Caki2 (cell line): ENCODE data around the gene UGGT1. TPM values are rescaled to one million over a fixed set of nuclear protein-coding genes. Genes with fewer than 3 reads are reported as not detected.
"Not testable (repeated sequence)": the region's sequence is repeated elsewhere in the genome, so short reads cannot be mapped to it uniquely, and the experiment has no call there.

Experiments used
- DNase-seq: peaks from one replicate; pipeline ENCODE4 v3.0.0-alpha.2; 2015; ENCODE audit warnings: low read depth
- in situ Hi-C: cut with HindIII; loops from 2 replicates; pipeline ENCODE4 v1.10.0; 2016; ENCODE audit warnings: low sequenced_read_pairs, low pct_unique_long_range_greater_than_20kb, mixed read lengths
- total RNA-seq: library from RNA; depleted of rRNA; stranded (reverse); fragments of >200 nt; shearing (Covaris generic); gene quantifications from 2 replicates; pipeline ENCODE4 v1.2.3, GENCODE V29; 2014; ENCODE audit warnings: low replicate concordance

Gene UGGT1
- total RNA-seq, 1 experiment from 2014 or later: 21.3 TPM

DNA sequence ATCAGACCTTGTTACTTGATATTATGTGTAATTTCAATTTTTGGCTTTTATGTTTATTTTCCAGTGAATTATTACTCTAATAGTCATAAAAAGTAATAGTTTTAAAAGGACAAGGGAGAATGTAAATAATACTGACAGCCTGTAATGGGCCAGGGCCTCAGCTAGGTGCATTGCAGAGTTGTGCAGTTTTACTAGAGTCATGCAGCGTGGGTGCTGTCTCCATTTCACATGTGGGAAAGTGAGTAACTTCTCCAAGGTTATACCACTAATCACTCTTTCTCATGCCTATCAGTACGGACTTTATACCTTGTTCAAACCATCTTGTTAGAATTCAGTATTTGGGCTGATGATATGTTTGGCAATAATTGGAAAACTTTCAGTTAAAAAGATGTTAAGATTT lies 73.3 kb downstream of the UGGT1 start:
- no peak for DNase-seq
- in situ Hi-C loops: no loop called here

DNA sequence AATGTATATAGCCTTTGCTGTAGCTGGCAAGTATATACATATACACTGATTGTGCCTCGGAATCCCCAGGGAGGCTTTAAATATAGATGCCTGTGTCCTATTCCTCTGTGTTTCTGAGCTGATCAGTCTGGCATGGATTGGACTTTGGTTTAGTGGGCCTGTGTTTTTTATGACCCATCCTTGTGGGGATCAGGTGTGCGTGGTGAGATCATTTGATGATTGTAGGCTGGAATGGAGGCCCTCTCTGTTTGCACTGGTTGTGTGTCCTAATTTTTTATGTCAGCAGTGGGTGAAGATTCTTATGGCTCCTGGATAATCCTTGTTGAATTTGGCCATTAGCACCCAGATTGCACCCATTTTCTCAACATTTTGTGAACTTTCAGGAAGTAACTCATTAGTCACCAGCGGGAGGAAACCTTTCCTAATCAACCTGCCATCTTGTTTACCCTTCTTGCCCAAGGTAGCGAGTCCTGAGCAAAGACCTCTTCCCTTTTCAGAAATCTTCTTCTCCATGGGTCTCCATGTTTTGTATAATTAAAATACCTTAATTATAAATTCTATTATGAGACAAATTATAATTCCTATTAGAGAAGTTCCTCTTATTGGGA lies 75.8 kb downstream of the UGGT1 start:
- in situ Hi-C loops: no loop called here
- no peak for DNase-seq

DNA sequence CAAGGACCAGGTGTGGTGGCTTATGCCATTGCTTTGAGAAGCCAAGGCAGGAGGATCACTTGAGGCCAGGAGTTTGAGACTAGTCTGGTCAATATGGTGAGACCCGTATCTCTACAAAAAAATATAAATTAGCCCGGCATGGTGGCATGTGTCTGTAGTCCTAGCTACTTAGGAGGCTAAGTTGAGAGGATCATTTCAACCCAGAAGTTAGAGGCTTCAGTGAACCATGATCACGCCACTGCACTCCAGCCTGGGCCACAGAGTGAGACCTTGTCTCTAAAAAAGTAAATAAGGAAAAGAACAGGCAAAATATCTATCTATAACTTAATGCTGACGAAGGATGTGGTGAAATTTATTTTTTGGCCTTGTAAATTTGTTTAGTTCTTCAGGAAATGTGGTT lies 78.1 kb downstream of the UGGT1 start:
- in situ Hi-C loops: no loop called here
- DNase-seq: no peak

DNA sequence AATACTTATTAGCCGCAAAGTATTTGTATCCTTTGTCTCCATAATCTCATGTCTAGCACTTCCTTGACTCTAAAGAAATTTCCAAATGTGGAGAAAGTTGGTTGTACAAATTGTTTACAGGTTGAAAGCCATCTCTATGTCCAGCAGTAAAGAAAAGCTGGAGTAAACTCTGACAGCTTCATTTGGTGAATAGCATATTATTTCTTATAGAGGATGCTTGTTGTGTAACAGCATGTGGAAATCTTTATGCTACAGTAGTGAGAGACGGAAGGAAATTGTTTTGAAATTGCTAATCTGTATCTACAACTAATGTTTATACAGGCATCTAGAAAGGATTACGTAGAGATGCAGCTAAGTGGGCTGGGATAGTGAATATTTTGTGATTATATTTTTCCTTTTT lies 78.5 kb downstream of the UGGT1 start:
- in situ Hi-C loops: no loop called here
- DNase-seq: no peak

DNA sequence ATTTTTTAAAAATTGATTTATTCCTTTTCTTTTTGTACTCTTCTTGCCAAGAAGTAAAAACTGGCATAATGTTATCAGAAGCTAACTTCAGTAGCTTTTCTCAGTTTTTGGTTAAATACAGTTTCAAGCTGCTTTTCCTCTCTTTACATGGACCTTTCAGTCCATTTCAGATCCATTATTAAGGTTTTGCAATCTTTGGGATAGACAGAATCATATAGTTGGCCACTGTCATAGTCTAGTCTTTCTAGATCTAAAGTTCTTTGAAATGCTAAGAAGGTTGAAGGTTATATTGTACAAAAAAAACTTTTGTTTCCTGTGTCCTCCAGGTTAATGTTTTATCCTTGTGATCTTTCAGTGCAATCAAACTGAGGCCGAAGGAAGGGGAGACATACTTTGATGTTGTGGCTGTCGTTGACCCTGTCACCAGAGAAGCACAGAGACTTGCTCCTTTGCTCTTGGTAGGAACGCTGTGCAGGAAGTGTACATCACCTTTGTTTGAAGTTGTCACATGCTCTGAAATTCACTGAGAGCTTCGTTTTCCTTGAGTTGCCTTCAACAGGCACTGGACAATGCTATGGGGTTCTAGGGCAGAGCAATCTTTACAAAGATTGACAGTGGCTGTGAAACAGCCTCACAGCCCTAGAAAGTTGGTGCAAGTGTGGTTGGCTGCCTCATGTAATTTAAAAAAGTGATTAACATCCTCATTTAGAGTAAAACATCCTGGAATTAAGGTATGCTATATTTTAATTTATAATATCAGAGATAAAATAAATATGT lies 79.1 kb downstream of the UGGT1 start:
- no peak for DNase-seq
- in situ Hi-C loops: no loop called here

DNA sequence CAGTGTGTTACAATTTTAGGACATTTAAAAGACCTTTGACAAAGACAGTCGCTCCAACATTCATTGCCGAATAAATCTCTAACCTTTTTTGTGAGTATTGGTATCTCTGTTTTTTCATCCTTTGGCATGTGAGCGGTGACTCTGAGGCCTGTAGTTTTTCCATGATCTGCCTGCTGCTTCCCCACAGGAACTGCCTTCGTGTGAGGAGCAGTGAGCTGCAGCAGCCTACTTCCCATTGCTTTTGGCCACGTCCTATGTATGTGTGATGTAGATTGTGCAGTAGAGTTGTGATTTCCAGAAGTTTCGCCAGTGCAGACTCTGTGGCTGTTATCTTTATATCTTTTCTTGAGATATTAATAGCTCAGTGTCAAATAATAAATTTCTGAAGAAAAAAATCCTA lies 79.8 kb downstream of the UGGT1 start:
- DNase-seq: no peak
- in situ Hi-C loops: no loop called here

DNA sequence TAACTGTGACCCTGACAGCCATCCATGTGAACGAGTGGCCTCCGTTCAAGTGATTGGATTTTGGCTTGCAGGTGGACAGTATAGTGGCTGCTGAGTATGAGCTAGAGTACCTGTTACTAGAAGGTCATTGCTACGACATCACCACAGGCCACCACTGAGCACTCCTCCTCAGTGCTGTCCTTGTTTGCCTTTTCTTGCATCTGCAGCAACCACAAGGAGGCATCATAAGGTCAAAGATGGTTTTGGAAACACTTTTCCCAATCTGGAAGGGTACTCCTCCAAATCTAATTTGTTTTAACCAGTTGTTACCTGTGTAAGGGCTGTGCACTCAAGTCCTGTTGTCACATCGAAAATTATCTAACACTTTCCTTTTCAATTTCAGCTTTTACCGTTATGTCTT lies 81.2 kb downstream of the UGGT1 start:
- no peak for DNase-seq

DNA sequence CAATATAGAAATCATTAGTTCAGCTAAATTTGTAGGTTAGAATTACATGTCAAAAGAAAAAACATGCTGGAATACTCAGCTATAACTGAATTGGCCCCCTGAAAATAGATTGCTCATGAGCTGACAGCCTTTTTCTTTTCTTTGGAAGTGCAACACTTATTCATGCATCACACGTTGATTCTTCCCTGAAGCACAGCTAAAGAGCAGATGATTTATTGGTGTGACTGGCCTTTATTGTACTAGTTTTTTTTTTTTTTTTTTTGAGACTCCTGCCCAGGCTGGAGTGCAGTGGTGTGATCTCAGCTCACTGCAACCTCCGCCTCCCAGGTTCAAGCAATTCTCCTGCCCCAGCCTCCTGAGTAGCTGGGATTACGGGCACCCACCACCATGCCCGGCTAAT lies 83.1 kb downstream of the UGGT1 start:
- DNase-seq, in situ Hi-C loops: not testable (repeated sequence)

More for the DNA sequence above, 81.2 kb downstream of the UGGT1 start:
- in situ Hi-C loops: no loop called here

DNA sequence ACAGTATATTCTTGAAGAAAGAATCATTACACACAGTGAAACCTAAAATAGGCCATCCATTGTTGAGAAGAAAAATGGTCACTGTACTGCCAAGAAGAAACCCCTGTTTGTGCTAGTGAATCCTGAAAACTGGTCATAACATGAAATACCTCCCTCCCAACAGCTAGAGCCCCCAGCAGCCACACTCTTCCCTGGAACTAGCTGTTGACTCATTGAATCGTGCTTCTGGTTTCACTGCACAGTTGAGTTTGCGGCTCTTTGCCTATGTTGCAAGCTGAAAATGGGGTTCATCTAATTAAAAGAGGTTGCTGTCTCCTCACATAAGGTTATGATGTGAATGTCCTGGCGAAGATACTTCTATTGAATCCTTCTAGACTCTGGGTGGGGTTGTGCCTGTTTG lies 86.3 kb downstream of the UGGT1 start:
- in situ Hi-C loops: no loop called here
- no peak for DNase-seq

DNA sequence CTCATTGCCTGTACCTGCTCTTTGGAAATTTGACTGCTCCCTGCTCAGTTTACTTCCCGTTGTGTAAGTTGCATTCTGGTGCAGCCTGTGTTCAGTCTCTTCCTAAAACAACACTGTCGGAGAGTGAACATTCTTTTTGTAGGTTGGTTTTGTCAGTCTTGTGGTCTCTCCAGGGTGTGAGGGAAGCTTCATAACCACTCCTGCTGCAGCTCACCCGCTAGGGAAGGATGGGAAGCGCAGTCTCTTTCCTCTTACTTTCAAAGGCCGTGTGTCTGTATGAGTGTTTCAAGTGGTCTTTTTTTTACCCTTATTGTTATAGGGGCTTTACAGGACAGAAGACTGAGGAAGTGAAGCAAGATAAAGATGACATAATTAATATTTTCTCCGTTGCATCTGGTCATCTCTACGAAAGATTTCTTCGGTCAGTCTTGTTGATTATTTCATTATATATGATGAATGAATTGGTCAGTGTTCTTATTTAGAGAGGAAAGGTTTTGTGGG lies 87.2 kb downstream of the UGGT1 start:
- DNase-seq: no peak
- in situ Hi-C loops: no loop called here

DNA sequence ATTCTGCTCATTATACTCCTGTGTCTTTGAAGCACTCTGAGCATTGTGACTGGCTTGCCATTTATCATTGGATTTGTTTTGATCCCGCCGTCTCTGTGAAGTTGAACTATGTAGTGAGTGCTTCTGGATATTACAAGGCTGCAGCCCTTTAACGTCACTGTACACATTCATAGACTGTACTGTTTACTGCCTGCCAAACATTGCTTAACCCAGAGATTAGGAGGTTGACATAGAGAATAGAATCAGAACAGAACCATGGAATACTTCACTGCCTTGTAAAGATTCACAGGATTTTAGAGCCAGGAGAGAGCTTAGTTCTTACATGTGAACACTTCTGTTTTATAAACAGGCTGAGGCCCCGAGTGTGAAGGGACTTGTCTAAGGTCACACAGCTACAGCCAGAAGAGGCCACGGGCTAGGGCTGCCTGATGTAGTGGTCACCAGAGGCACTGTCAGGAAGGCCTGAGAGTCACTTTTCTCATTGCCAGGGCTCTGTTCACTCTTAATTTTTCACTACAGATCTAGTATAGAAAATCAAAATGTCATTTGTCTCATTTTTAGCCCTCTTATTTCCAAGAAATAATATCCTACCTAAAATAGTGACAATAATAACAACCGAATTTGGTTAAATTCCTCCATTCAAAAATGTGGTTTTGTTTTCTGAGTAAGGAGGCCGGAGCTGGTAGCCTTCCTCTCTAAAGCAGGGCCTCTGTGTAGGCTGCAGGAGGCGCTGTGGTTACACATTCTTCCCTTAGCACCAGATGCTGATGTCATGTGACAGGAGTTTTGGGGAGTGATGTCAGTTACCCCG lies 87.9 kb downstream of the UGGT1 start:
- DNase-seq: peak; percentile 13

DNA sequence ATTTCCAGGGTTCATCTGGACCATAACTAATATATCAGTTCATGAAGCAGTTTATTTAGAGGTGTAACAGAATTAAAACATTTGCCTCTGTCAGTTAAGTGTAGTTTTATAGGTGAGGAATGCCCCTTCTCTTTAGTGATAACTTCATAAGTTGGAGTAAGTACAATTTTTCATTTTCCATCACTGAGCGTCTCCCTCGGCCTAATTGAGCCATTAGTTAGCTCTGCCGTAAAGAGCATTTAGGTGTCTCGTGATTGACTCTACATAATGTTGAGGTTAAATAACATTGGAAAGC lies 88.4 kb downstream of the UGGT1 start:
- no peak for DNase-seq
- in situ Hi-C loops: no loop called here

More for the DNA sequence above, 87.9 kb downstream of the UGGT1 start:
- in situ Hi-C loops: no loop called here

DNA sequence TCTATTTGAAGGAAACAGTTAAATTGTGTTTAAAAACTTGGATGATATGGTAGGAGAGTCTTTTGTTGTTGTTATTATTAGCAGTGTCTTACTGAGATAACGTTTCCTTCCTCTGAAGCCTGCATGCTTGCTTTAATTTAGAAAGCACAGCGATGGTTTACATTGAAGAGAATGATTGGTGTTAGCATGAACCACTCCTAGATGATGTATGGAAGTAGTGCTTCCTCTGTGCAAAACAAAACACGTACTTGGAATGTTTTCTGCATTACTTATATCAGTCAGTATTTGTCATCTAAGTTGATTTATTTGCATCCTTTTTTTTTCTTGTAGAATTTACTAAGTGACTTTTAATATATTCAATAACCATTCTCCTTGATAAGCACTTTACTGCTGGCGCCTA lies 89.0 kb downstream of the UGGT1 start:
- DNase-seq: no peak
- in situ Hi-C loops: no loop called here

DNA sequence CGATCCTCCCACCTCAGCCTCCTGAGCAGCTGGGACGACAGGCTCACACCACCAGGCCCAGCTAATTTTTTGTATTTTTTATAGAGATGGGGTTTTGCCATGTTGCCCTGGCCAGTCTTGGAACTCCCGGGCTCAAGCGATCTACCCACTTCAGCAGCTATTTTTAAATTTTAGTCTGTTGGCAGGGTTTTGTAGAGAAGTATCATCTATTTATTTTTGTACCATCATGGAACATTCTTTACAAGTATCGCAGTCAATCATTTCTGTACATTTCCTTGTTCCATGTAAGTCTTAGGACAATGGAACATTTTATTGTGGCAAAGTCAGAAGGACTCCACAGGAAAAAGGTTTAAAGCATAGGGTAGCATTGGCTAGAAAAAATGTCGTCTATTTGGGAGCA lies 94.6 kb downstream of the UGGT1 start:
- DNase-seq: no peak
- in situ Hi-C loops: no loop called here

DNA sequence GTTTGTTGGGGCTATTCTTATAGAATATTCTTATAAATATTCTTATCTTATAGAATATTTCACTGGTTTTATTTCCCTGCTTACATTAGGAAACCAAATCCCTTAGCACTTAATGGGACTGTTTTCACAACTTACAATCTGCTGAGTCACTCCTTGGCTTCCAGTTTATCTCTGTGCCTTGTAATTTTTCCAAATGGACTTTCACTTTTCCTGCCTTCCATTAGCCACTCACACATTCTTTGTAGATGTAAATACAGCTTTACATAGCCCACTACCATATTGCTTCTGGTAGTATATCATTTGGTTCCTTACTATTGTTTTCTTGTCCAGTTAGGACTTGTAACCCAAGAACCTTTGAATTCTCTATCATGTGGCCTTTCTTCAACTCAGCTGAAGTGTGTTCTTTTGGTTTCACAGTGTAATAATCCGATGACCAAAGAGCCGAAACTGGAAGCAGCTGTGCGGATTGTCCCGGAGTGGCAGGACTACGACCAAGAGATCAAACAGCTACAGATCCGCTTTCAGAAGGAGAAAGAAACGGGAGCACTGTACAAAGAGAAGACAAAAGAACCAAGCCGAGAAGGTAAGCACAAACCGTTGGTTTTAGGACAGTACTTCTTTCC lies 96.1 kb downstream of the UGGT1 start:
- in situ Hi-C loops: no loop called here
- peak; percentile 39 for DNase-seq

DNA sequence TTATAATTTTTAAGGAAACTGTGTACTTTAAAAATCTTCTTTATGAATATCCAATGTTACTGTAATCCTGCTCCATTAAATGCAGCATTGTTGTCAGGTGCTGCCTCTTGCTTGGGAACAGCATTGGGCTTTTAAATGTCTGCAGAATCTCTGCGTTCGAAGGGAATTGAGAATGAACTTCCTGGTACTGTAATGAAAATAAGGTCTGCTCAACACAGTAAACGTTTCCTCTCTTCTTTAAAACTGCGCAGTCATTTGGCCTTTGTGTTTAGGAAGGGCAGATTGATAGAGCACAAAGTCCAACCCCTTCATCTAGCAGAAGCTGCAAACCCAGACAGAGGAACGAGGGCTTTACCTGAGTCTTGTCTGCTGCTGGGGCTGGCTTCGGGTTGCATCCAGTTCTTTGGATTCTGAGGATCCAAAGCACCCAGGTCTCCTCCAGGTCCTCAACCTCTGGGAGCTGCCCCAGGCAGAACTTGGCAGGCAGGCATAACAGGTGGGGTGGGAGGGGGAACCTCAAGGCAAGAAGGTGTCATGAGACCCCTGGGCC lies 104.5 kb downstream of the UGGT1 start:
- no peak for DNase-seq
- in situ Hi-C loops: no loop called here

DNA sequence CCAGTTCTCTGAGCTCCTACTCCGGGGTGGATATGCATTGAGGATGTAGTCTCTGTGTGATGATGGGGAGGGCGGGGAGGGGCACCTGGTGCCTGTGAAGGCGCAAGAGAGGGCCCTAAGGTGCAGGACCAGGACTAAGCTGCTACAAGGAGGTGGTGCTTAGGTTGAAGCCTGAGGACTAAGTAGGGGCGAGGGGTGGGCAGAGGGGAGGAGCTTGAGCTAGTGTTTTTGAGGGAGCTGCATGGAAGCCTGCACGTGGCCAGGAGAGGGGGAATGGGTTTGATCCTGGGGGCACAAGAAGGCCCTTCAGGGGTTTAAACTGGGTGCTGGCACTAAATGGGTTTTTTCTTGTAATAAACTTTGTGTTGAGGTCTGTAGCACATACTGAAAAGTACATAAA lies 105.0 kb downstream of the UGGT1 start:
- no peak for DNase-seq
- in situ Hi-C loops: no loop called here

DNA sequence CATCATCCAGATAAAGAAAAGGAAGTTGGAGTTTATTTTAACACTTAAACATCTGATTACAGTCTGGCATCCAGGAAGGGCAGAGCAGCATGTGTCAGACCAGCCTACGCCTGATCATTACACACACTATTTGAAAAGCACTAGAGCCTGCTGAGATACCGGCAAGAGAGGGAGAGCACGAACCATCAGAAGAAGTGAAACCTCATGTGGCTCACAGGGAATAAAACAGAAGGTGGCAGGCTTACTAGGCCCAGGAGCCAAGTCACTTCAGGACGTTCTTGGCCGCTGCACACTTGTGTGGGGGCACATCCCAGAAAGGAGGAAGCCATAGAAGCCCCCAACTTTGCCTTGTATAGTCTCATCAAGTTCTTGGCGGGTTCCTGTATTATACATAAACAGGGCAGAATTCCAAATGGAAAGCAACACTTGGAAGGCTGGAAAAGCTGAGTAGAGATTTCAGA lies 105.5 kb downstream of the UGGT1 start:
- no peak for DNase-seq
- in situ Hi-C loops: no loop called here

DNA sequence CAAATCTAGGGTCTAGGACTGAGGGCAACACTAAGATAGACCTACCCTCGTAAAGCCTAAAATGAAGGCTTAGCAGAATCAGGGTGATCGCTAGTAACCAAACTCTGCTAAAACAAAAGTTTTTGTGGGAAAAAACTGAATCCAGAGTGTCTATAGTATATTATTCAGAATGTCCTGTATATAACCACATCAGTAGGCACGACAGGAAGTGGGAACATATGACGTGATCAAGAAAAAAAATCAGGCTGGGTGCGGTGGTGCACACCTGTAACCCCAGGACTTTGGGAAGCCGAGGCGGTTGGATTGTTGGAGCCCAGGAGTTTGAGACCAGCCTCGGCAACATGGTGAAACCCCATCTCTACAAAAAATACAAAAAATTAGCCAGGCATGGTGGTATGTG lies 106.1 kb downstream of the UGGT1 start:
- DNase-seq: no peak
- in situ Hi-C loops: no loop called here
